HG03039 (cell line): ENCODE measurements around the gene ENPP7.

Experiments
- ATAC-seq: cut with Tn5 transposase; IDR thresholded peaks from one replicate; pipeline ENCODE4 v1.9.1; 2021; ENCODE audit warnings: mild to moderate bottlenecking, moderate library complexity; ENCODE audit not compliant: unreplicated experiment

The ENPP7 gene, protein sequence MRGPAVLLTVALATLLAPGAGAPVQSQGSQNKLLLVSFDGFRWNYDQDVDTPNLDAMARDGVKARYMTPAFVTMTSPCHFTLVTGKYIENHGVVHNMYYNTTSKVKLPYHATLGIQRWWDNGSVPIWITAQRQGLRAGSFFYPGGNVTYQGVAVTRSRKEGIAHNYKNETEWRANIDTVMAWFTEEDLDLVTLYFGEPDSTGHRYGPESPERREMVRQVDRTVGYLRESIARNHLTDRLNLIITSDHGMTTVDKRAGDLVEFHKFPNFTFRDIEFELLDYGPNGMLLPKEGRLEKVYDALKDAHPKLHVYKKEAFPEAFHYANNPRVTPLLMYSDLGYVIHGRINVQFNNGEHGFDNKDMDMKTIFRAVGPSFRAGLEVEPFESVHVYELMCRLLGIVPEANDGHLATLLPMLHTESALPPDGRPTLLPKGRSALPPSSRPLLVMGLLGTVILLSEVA

DNA sequence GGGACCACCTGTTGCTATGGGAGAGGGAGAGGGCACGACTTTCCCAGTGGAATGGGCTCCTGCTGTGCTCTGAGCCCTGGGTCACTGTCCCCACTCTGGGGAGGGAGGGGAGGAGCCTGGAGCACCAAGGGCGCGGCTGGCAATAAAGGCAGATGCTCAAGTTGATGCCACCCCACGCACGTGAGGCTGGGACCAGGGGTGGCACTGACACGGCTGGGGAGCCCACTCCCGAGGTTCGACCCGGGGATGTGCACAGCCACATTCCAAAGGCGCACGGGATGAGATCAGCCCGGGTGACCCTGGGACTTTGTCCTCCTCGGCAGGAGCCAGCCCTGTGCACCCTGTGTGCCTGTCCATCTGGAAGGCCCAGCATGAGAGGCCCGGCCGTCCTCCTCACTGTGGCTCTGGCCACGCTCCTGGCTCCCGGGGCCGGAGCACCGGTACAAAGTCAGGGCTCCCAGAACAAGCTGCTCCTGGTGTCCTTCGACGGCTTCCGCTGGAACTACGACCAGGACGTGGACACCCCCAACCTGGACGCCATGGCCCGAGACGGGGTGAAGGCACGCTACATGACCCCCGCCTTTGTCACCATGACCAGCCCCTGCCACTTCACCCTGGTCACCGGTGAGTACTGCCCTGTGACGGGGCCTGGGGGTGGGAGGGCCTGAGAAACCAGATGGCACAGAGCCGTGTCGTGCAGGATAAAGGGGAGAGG, at the start of gene ENPP7:
Gene ENPP7 (plus strand): TSS at position 175 of the 715 bp plus-strand sequence. CDS start 197 bp downstream, at position 372.
- no peak for ATAC-seq

DNA sequence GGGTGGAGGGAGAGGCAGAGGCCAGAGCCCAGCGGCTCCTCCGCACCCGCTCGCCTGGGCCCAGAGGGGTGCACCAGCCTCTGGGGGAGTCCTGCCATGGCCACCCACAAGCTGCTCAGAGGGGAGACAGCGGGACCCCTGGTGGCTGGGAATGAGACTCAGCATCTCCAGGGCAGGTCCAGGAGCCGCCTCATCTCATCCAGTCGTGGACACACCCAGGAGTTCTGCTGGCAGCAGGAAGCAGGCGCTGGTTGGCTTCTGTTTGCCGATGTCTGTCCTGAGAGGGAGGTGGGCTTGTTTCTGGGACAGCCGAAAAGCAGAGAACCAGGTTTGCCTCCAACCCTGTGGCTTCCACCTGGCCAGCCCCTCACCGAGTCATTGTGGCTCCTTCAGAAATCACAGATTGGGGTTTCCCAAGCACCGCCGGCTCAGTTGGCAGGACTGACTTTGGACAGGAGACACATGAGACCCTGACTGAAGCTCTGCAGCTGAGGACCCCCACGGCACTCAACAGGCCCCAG, 49.6 kb upstream of the ENPP7 start:
- no peak for ATAC-seq

DNA sequence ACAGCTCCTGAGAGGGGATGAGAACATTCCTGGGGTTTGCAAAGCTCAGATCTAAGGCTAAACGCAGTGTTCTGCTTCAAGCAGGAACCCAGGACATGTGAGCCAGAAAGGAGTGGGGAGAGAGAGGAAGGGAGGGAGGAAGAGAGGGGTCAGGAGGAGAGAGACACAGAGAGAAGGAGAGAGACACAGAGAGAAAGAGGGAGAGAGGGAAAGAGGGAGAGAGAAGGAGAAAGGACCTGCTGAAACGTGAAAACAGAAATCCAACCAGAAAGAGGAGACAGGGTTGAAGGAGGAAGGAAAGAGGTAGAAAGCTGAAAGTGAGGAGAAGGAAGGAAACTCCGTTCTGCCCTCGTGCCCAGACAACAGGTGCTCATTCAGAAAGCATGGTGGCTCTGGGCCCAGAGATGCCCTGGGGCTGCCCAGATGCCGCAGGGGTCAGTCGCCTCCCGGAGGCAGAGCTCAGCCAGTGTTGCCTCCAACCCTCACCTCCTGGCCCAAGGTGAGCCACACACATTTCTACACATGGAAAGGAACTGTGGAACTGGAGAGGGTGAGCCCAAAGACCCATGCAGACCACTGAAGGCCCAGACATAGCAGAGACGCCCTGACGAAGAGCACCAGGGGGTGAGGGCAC, 49.0 kb upstream of the ENPP7 start:
- ATAC-seq, result no peak

DNA sequence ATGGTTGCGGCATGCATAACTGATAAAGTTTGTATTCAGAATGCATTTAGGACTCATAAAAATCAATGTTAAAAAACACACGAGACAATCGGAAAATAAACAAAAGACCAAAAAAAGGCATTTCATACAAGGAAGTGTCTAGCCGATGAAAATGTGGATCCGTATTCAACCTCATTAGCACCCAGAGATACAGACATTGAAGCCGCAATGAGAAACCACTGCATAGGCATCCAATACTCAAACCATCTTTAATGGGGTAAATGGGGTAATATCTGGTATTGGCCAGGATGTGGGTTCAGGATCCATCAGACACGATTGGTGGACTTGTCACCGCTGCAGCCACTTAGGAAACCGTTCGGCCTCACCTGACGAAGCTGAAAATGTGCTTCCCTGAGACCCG, 47.4 kb upstream of the ENPP7 start:
- no peak for ATAC-seq

DNA sequence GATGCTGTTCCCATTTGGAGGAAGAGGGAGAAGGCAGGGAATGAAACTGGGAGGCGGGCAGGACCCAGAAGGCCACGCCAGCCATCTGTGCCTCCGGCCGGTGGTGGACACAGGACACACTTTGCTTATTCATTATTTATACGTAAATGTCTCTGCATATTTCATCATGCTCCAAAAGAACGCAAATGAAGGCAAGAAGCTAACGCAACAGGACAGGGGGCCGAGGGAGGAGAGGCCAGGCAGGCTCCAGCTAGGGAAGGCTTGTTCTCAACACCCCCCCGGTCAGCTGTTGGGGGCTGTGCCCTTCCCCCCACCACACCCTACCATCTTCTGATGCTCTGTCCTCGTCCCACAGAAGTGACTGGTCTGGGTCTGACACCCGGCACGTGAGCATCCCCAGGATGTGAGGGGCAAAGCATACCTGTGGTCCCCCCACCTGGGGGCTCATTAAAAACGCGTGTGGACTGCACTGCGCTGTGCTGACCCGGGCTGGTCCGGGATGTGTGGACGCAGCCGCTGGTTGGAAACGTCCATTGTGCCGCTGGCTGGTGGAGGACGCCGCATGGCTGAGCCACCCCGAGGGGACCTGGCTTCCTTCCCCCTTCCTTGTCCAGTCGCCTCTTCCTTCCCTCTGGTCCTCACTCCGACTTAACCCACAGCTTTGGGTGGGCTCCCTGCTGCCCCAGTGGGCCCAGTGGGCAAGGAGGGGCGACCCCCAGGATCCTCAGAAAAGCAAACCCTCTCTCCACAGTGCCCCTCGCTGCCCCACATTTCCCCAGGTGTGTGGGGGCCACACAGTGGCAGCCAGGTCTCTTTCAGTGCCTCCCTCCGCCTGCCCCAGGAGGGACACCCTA, 46.4 kb upstream of the ENPP7 start:
- ATAC-seq, result no peak

DNA sequence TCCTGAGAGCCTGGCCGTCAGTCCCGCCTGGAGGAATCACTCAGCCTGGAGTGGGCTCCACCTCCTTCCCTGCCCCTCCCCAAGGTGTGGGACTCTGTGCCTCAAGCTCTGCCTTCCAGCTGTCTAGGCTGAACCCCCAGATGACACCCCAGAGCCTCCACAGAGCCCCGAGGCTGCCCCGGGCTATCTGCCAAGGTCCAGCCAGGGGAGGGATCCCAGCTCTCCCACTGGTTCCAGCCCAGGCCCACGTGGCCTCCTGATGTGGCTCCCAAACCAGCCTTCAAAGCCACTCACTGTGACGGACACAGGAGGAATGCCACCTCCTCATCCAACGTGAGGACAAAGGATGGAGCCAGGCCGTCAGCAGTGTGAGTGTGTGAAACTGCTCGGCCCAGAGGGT, 45.6 kb upstream of the ENPP7 start:
- ATAC-seq, result no peak

DNA sequence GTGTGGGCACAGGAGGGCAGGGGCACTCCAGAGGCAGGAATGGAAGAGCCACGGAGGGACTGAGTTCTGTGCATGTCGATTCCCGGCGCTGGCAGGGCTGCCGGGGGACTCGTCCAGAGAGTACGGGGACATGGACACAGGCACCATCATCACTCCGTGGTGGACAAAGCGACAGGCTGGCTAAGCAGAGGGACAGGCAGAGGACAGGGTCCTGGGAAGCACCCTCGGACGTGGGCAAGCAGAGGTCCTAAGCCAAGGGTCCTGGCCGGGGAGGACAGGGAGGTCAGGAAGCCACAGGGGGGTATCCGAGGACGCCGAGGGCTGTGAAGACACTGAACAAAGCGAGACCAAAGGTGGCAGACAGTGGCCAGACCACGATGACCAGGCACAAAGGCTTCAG, 44.3 kb upstream of the ENPP7 start:
- ATAC-seq, result no peak

DNA sequence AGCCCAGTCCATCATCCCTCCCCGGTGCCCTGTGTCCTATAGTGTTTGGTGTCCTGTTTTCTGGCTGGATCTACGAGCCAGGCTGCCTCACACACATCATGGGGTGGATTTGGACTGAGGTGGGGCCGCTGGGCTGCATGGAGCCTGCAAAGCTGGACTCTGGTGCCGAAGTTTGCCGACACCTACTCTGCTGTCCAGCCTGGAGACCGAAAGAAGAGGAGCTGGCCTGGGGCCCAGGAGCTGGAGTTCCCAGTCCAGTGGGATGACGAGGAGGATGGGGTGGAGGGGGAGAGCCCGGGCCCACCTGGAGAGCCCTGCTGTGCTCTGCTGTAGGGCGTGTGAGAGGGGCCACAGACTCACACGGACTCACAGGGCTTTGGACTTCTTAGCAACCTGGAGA, 40.3 kb upstream of the ENPP7 start:
- ATAC-seq, result no peak

DNA sequence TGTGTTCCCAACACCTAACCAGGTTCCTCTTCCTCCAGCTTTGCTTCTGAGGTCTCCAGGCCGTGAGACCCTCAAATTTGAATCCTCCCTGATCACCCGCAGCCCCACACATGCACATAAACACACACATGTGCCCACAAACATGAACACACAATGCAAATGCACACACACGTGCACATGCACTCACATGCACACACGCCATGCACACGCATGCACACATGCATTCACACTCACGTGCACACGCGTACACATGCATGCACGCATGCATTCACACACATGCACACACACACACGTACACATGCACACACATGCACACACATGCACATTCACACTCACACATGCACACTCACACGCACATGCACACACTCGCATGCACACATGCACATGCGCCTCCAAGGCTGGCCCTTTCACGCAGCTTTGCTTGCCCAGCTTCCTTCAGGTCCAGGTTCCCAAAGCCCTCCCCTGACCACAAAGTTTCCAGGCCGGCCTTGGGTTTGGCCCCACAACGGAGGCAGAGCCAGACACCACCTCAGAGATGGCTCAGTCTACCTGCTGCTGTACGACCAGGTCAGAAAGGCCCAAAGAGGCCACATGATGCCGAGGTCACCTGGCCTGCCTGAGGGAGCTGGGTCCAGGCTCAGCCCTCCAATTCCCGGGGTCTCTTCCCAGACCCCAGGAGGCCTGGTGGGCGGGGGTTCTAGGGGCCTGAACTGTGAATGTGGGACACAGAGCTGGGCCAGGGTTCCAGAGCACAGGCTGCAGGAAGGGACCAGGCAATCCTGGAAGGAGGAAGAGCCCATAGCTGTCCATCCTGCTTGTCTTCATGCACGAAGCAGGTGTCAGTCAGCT, 39.5 kb upstream of the ENPP7 start:
- no peak for ATAC-seq

DNA sequence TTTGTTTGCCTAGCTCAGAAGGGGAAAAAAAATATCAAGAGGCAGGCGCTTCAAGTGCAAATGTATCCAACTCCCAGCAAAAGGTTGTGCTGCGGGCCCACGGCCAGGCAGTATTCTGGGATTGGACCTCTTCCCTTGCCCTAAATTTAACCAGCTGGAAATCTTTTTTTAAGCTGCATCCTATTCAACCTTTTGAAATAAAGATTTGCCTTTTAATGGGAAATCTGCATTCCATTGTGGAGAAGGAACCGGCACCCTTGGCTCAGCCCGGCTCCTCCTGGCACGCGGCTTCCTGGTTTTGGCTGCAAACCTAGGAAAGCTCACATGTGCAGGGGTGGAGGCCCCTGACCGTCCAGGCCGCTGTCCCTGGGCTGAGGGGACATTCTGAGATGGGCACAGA, 38.8 kb upstream of the ENPP7 start:
- ATAC-seq, result no peak

DNA sequence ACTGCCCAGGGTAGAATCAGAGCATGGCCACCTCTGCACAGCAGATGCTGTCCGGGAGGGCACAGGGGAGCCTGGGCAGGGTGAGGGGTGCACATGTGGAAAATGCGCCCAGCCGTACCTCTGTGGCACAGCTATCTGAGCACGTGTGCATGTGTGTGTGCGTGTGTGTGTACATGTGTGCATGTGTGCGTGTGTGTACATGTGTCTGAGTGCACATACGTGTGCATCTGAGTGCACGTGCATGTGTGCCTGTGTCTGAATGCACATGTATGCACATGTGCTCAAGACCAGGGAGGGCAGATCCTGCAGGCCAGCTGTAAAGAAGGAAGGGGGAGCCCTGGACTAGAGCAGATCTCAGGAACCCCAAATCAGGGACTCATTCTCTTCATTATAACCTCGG, 37.3 kb upstream of the ENPP7 start:
- ATAC-seq, result no peak

DNA sequence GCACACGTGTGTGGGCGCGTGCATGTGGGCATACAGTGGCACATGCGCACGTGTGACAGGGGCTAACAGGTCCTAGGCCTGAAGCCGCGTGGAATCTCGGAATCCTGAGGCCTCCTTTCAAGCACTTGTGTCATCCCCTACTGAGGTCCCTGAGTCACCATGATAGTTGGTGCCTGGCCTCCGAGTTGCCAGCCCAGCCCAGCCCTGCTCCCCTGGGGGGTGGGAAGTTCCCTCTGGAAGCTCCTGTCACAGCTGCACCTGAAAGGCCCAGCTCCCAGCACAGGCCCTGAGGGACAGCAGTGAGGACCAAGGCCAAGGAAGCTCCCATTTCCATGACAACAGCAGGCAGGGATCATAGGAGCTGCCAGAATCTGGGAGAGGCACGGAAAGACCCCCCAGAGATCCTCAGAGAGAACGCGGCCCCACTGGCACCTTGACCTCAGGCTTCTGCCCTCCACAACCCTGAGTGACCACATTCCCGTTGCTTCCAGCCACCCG, 35.4 kb upstream of the ENPP7 start:
- ATAC-seq, result no peak

DNA sequence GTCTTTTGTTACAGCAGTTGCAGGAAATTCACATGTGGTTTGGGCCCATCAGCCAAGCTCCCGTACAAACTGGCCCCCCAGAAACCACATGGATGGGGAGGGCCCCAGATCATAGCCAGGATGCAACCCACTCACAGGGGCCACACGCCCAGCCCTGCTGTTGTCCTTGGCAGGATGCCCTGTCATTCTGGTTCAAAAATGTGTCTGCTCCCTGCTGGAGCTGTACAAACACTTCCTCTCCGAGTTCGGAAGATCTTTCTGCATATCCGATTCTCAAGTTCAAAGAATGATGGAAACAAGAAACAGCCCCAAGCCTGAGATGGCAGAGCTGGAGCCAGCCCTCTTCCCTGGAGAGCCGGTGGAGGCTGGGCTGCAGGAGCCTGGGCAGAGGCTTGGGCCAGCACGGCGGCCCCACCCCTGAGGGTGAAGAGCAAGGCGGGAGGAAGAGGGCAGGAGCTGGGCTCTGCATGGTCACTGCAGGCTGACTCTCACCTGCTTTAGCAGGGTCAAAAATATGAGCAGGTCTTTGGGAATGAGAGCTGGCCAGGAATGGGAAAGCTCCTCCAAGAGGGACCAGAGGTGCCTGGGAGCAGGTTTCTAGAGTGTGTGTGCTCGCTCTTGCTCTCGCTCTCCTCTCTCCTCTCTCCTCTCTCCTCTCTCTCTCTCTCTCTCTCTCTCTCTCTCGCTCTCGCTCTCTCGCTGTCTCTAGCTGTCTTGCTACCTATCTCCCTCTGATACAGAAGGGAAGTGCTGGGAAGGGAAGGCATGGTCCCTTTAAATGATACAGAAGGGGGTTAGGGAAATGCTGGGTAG, 34.7 kb upstream of the ENPP7 start:
- no peak for ATAC-seq

DNA sequence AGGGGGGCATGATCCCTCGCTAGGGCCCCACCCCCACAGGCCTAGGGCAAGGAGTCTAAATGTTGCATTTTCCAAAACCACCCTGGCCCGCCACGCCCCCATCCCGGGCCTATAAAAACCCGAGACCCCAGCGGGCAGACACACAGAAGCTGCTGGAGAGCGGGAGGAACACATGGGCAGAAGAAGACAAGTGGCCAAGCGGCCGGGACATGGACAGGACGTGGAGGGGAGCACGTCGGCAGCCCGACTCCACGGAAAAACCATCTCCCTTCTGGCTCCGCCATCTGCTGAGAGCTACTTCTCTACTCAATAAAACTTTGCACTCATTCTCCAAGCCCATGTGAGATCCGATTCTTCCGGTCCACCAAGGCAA, 34.1 kb upstream of the ENPP7 start:
- ATAC-seq, result no peak

DNA sequence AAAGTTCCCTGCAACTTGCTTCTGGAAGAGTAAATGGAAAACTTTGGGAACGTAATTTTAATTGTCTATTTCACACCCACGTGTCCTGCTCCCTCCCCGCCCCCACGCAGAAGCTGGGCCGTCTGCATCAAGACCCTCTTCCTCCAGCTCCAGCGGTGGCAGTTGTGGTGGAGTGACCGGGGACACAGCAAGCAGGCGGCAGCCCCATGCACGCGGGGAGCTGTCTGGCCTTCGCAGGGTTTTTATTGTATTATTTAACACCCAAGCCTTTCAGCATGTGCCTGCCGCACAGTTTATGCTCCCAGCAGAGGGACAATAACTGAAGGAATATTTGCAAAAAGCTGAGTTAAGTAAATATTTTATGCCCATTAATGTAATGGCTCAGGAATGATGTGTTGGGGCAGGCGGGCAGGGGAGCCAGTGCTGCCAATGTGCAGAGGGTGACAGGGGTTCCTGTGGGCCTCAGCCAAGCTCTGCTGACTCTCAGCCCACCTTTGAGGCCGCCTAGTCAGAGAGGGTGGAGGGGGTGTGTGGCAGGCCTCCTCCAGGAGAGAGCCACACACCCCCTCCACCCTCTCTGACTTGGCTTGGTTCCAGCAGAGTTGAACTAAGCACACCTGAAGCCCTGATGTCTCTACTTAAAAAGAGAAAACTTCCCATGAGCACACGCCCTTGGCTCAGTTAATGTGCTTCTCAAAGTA, 32.4 kb upstream of the ENPP7 start:
- ATAC-seq, result no peak

DNA sequence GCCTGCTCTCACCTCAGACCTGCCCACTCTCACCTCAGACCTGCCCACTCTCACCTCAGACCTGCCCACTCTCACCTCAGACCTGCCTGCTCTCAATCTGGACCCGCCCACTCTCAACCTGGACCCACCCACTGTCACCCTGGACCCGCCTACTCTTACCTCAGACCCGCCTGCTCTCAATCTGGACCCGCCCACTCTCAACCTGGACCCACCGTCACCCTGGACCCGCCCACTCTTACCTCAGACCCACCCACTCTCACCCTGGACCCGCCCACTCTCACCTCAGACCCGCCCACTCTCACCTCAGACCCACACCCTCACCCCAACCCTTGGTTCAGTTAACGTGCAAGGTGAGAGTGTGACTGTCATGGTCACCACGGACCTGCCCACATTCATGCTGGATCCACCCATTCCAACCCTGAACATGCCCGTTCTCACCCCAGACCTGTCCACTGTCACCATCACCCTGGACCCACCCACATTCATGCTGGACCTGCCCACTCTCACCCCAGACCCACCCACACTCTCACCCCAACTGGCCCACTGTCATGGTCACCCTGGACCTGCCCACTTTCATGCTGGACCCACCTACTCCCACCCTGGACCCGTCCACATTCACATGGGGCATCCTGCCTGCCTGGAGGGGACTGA, 31.2 kb upstream of the ENPP7 start:
- no peak for ATAC-seq

DNA sequence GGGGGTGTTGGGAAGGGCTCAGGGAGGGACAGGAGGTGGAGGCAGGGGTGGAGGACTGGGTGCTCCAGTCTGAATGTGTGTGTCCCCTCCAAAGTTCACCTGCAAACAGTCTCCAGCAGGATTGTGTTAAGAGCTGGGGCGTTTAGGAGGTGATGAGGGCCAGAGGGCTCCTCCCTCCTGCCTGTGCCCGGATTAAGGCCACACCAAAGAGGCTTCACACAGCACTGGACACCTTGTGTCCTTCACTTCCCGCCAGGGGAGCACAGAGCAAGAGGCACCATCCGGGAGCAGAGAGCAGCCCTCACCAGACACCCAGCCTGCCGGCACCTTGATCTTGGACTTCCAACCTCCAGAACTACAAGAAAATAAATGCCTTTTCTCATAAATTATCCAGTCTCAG, 30.2 kb upstream of the ENPP7 start:
- ATAC-seq, result no peak

DNA sequence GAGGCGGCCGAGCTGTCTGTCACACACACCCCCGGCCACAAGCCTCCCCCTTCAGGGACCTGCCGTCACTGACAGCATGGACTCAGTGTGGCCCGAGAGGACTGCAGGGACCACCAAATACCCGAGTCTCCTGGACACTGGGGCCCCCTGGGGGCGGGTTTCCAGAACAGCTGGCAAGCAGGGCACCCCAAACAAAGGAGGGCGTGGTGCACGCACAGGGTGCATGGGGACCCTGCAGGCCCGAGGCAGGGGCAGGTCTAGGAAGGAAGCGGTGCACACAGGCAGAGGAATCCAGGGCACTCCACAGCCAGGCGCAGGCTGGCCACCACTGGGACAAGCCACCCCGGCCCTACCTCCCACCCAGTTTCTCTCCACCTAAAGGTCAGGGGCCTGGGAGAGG, 28.7 kb upstream of the ENPP7 start:
- ATAC-seq, result no peak
